GM18511 (cell line): ENCODE results near the gene TIGD6.

Experiments used
- ATAC-seq: cut with Tn5 transposase; IDR thresholded peaks from one replicate; pipeline ENCODE4 v1.9.1; 2021; ENCODE audit warnings: mild to moderate bottlenecking, moderate library complexity; ENCODE audit not compliant: unreplicated experiment

Gene TIGD6

GRCh38 chr5:150017226-150018005 lies 17.0 kb upstream of the TIGD6 start:
- ATAC-seq = no peak

- ATAC-seq = no peak
Observed at GRCh38 chr5:150016537-150016936, 16.1 kb upstream of the TIGD6 start.

GRCh38 chr5:150015415-150015814 lies 15.0 kb upstream of the TIGD6 start:
- ATAC-seq = no peak

- ATAC-seq = no peak
Observed at GRCh38 chr5:150014456-150014855, 14.0 kb upstream of the TIGD6 start.

- ATAC-seq = no peak
Observed at GRCh38 chr5:150013931-150014330, 13.5 kb upstream of the TIGD6 start.

- ATAC-seq = no peak
Observed at GRCh38 chr5:150009671-150010387, 9.4 kb upstream of the TIGD6 start.

- ATAC-seq = no peak
Observed at GRCh38 chr5:150007050-150007449, 6.6 kb upstream of the TIGD6 start.

GRCh38 chr5:150006318-150006717 lies 5.9 kb upstream of the TIGD6 start:
- no peak for ATAC-seq

- peak; percentile 65 for ATAC-seq
Observed at GRCh38 chr5:150001660-150002486, 1.4 kb upstream of the TIGD6 start.

- peak; percentile 31 for ATAC-seq
Observed at GRCh38 chr5:150000990-150001659, 671 bp upstream of the TIGD6 start.

GRCh38 chr5:149999866-150000255 lies 593 bp downstream of the TIGD6 start:
- no peak for ATAC-seq

- no peak for ATAC-seq
Observed at GRCh38 chr5:149999359-149999758, 1.1 kb downstream of the TIGD6 start.

GRCh38 chr5:149998281-149998680 lies 2.2 kb downstream of the TIGD6 start:
- no peak for ATAC-seq

- no peak for ATAC-seq
Observed at GRCh38 chr5:149996205-149996890, 4.1 kb downstream of the TIGD6 start.

GRCh38 chr5:149995385-149996204 lies 4.9 kb downstream of the TIGD6 start:
- ATAC-seq = no peak

GRCh38 chr5:149993471-149993870 lies 7.0 kb downstream of the TIGD6 start:
- no peak for ATAC-seq

- ATAC-seq = peak; percentile 68
Observed at GRCh38 chr5:149990518-149991376, 9.7 kb downstream of the TIGD6 start.

GRCh38 chr5:149988126-149988525 lies 12.3 kb downstream of the TIGD6 start:
- no peak for ATAC-seq

- no peak for ATAC-seq
Observed at GRCh38 chr5:149982505-149982904, 17.9 kb downstream of the TIGD6 start.
